ENCODE measurements around the gene FLNB. TPM values are rescaled to one million over a fixed set of nuclear protein-coding genes. Genes with fewer than 3 reads are reported as not detected.

FLNB gene
- total RNA-seq, 1 donor from 2014 or later, result 75.4 TPM

GRCh38 chr3:58078610-58079009 lies 70.4 kb downstream of the FLNB start:
- H3K4me1 Mint-ChIP-seq (ENCODE audit: low read depth, unreplicated experiment), result peaks cover 11% of the 10 kb centered on the region
- H3K27me3 Mint-ChIP-seq (ENCODE audit: unreplicated experiment), result no peaks in the 10 kb centered on the region
- H3K9me3 Mint-ChIP-seq (ENCODE audit: unreplicated experiment), result no peaks in the 10 kb centered on the region
- no peak for DNase-seq
- no peak for TF ChIP-seq CTCF (IDR thresholded peaks at IDR 0.05; ENCODE audit: partially characterized antibody, unreplicated experiment)
- H3K4me3 Mint-ChIP-seq (ENCODE audit: unreplicated experiment), result no peak overlapping the region
- no peak overlapping the region for H3K27ac Mint-ChIP-seq (ENCODE audit: unreplicated experiment)
- H3K36me3 Mint-ChIP-seq (ENCODE audit: unreplicated experiment), result peaks cover 7% of the 10 kb centered on the region

- H3K27ac Mint-ChIP-seq (ENCODE audit: unreplicated experiment), result no peak overlapping the region
- H3K9me3 Mint-ChIP-seq (ENCODE audit: unreplicated experiment), result no peaks in the 10 kb centered on the region
- H3K36me3 Mint-ChIP-seq (ENCODE audit: unreplicated experiment), result peaks cover 7% of the 10 kb centered on the region
- no peak overlapping the region for H3K4me3 Mint-ChIP-seq (ENCODE audit: unreplicated experiment)
- peaks cover under 1% of the 10 kb centered on the region for H3K27me3 Mint-ChIP-seq (ENCODE audit: unreplicated experiment)
- TF ChIP-seq CTCF (IDR thresholded peaks at IDR 0.05; ENCODE audit: partially characterized antibody, unreplicated experiment), result no peak
- DNase-seq, result no peak
- H3K4me1 Mint-ChIP-seq (ENCODE audit: low read depth, unreplicated experiment), result peaks cover 11% of the 10 kb centered on the region
Observed at GRCh38 chr3:58079773-58080172, 71.6 kb downstream of the FLNB start.

GRCh38 chr3:58082047-58082446 lies 73.8 kb downstream of the FLNB start:
- peaks cover 7% of the 10 kb centered on the region for H3K36me3 Mint-ChIP-seq (ENCODE audit: unreplicated experiment)
- H3K4me3 Mint-ChIP-seq (ENCODE audit: unreplicated experiment), result no peak overlapping the region
- H3K9me3 Mint-ChIP-seq (ENCODE audit: unreplicated experiment), result no peaks in the 10 kb centered on the region
- TF ChIP-seq CTCF (IDR thresholded peaks at IDR 0.05; ENCODE audit: partially characterized antibody, unreplicated experiment), result no peak
- peak; percentile 24 for DNase-seq
- H3K27me3 Mint-ChIP-seq (ENCODE audit: unreplicated experiment), result peaks cover 3% of the 10 kb centered on the region
- H3K27ac Mint-ChIP-seq (ENCODE audit: unreplicated experiment), result peak overlapping the region; percentile 30
- H3K4me1 Mint-ChIP-seq (ENCODE audit: low read depth, unreplicated experiment), result peaks cover 11% of the 10 kb centered on the region

GRCh38 chr3:58084166-58084565 lies 75.9 kb downstream of the FLNB start:
- Mint-ChIP-seq H3K27ac (ENCODE audit: unreplicated experiment) (no peak overlapping the region), H3K4me1 (ENCODE audit: low read depth, unreplicated experiment) (peaks cover 11% of the 10 kb centered on the region), H3K36me3 (ENCODE audit: unreplicated experiment) (peaks cover 7% of the 10 kb centered on the region), H3K9me3 (ENCODE audit: unreplicated experiment) (no peaks in the 10 kb centered on the region), H3K27me3 (ENCODE audit: unreplicated experiment) (peaks cover 3% of the 10 kb centered on the region), H3K4me3 (ENCODE audit: unreplicated experiment) (no peak overlapping the region)
- no peak for DNase-seq
- TF ChIP-seq CTCF (IDR thresholded peaks at IDR 0.05; ENCODE audit: partially characterized antibody, unreplicated experiment), result no peak

- no peak for DNase-seq
- Mint-ChIP-seq H3K9me3 (ENCODE audit: unreplicated experiment) (no peaks in the 10 kb centered on the region), H3K4me3 (ENCODE audit: unreplicated experiment) (no peak overlapping the region), H3K27ac (ENCODE audit: unreplicated experiment) (no peak overlapping the region), H3K36me3 (ENCODE audit: unreplicated experiment) (peaks cover 1% of the 10 kb centered on the region), H3K4me1 (ENCODE audit: low read depth, unreplicated experiment) (peaks cover 11% of the 10 kb centered on the region), H3K27me3 (ENCODE audit: unreplicated experiment) (peaks cover 3% of the 10 kb centered on the region)
- no peak for TF ChIP-seq CTCF (IDR thresholded peaks at IDR 0.05; ENCODE audit: partially characterized antibody, unreplicated experiment)
Observed at GRCh38 chr3:58084788-58085543, 76.7 kb downstream of the FLNB start.
